ENCODE measurements around the gene DYNLT2.
"Not testable (repeated sequence)": the region's sequence is repeated elsewhere in the genome, so short reads cannot be mapped to it uniquely, and the experiment has no call there.

Gene DYNLT2

GRCh38 chr6:169783971-169784820, 32.8 kb upstream of the DYNLT2 start:
- no peak for DNase-seq (ENCODE audit: low read depth in 2 of 2, low spot score in 1 of 2)

GRCh38 chr6:169783401-169783800, 32.0 kb upstream of the DYNLT2 start:
- DNase-seq (ENCODE audit: low read depth in 2 of 2, low spot score in 1 of 2) = no peak

GRCh38 chr6:169782966-169783365, 31.6 kb upstream of the DYNLT2 start:
- no peak for DNase-seq (ENCODE audit: low read depth in 2 of 2, low spot score in 1 of 2)

- no peak for DNase-seq (ENCODE audit: low read depth in 2 of 2, low spot score in 1 of 2)
These were observed 29.3 kb upstream of the DYNLT2 start for GRCh38 chr6:169780571-169781091.

- no peak for DNase-seq (ENCODE audit: low read depth in 2 of 2, low spot score in 1 of 2)
These were observed 28.5 kb upstream of the DYNLT2 start for GRCh38 chr6:169779896-169780295.

GRCh38 chr6:169779092-169779815, 27.9 kb upstream of the DYNLT2 start:
- no peak for DNase-seq (ENCODE audit: low read depth in 2 of 2, low spot score in 1 of 2)

GRCh38 chr6:169778646-169779045, 27.3 kb upstream of the DYNLT2 start:
- DNase-seq (ENCODE audit: low read depth in 2 of 2, low spot score in 1 of 2) = no peak

GRCh38 chr6:169777896-169778295, 26.5 kb upstream of the DYNLT2 start:
- no peak for DNase-seq (ENCODE audit: low read depth in 2 of 2, low spot score in 1 of 2)

- no peak for DNase-seq (ENCODE audit: low read depth in 2 of 2, low spot score in 1 of 2)
These were observed 25.0 kb upstream of the DYNLT2 start for GRCh38 chr6:169776379-169776778.

- DNase-seq (ENCODE audit: low read depth in 2 of 2, low spot score in 1 of 2) = no peak
These were observed 23.9 kb upstream of the DYNLT2 start for GRCh38 chr6:169775321-169775720.

- DNase-seq (ENCODE audit: low read depth in 2 of 2, low spot score in 1 of 2) = no peak
These were observed 23.0 kb upstream of the DYNLT2 start for GRCh38 chr6:169774347-169774746.

- no peak for DNase-seq (ENCODE audit: low read depth in 2 of 2, low spot score in 1 of 2)
These were observed 15.8 kb upstream of the DYNLT2 start for GRCh38 chr6:169766921-169767736.

- DNase-seq (ENCODE audit: low read depth in 2 of 2, low spot score in 1 of 2) = no peak
These were observed 14.9 kb upstream of the DYNLT2 start for GRCh38 chr6:169766232-169766631.

- DNase-seq (ENCODE audit: low read depth in 2 of 2, low spot score in 1 of 2) = not testable (repeated sequence)
These were observed 14.4 kb upstream of the DYNLT2 start for GRCh38 chr6:169765789-169766188.

- no peak for DNase-seq (ENCODE audit: low read depth in 2 of 2, low spot score in 1 of 2)
These were observed 12.5 kb upstream of the DYNLT2 start for GRCh38 chr6:169763881-169764280.

- no peak for DNase-seq (ENCODE audit: low read depth in 2 of 2, low spot score in 1 of 2)
These were observed 11.9 kb upstream of the DYNLT2 start for GRCh38 chr6:169763308-169763707.

GRCh38 chr6:169755162-169755561, 3.8 kb upstream of the DYNLT2 start:
- DNase-seq (ENCODE audit: low read depth in 2 of 2, low spot score in 1 of 2) = no peak

- no peak for DNase-seq (ENCODE audit: low read depth in 2 of 2, low spot score in 1 of 2)
These were observed 777 bp upstream of the DYNLT2 start for GRCh38 chr6:169752074-169752623.

- DNase-seq (ENCODE audit: low read depth in 2 of 2, low spot score in 1 of 2) = no peak
These were observed 4.8 kb downstream of the DYNLT2 start for GRCh38 chr6:169746556-169746955.

GRCh38 chr6:169745405-169745804, 6.0 kb downstream of the DYNLT2 start:
- DNase-seq (ENCODE audit: low read depth in 2 of 2, low spot score in 1 of 2) = no peak

GRCh38 chr6:169741344-169741743, 10.0 kb downstream of the DYNLT2 start:
- no peak for DNase-seq (ENCODE audit: low read depth in 2 of 2, low spot score in 1 of 2)

All from stimulated activated CD8-positive, alpha-beta memory T cell treated with anti-CD3 and anti-CD28 coated beads, Interleukin-4, amount 100 ng/mL, for 1 hour (primary cell).